ELR (cell line): ENCODE data around the gene SIT1.
"Not testable (repeated sequence)": the region's sequence is repeated elsewhere in the genome, so short reads cannot be mapped to it uniquely, and the experiment has no call there.

Experiments
- DNase-seq: peaks from one replicate; pipeline ENCODE4 v3.0.0-alpha.2; 2015; ENCODE audit warnings: low read depth

Gene SIT1

GRCh38 chr9:35636877-35637246, 13.9 kb downstream of the SIT1 start:
- DNase-seq: not testable (repeated sequence)

GRCh38 chr9:35636135-35636876, 14.4 kb downstream of the SIT1 start:
- DNase-seq: no peak

GRCh38 chr9:35635730-35636129, 15.0 kb downstream of the SIT1 start:
- no peak for DNase-seq

- DNase-seq: no peak
Observed at GRCh38 chr9:35629597-35629996, 21.1 kb downstream of the SIT1 start.

GRCh38 chr9:35628389-35628991, 22.2 kb downstream of the SIT1 start:
- no peak for DNase-seq

- DNase-seq: no peak
Observed at GRCh38 chr9:35627575-35627974, 23.2 kb downstream of the SIT1 start.

- no peak for DNase-seq
Observed at GRCh38 chr9:35619800-35620158, 31.0 kb downstream of the SIT1 start.

- DNase-seq: no peak
Observed at GRCh38 chr9:35618854-35619799, 31.6 kb downstream of the SIT1 start.

GRCh38 chr9:35618325-35618727, 32.4 kb downstream of the SIT1 start, which contains the start of gene CD72:
CD72 (minus strand) TSS chr9:35618413; CDS start chr9:35618303, 110 bp downstream.
- no peak for DNase-seq

- DNase-seq: no peak
Observed at GRCh38 chr9:35617548-35617947, 33.2 kb downstream of the SIT1 start.

GRCh38 chr9:35616681-35617459, 33.9 kb downstream of the SIT1 start:
- peak; percentile 55 for DNase-seq

- no peak for DNase-seq
Observed at GRCh38 chr9:35615981-35616680, 34.6 kb downstream of the SIT1 start.

GRCh38 chr9:35612843-35613242, 37.9 kb downstream of the SIT1 start:
- DNase-seq: no peak

GRCh38 chr9:35612066-35612465, 38.7 kb downstream of the SIT1 start:
- DNase-seq: not testable (repeated sequence)

GRCh38 chr9:35611230-35611797, 39.4 kb downstream of the SIT1 start:
- peak; percentile 58 for DNase-seq

GRCh38 chr9:35609820-35610163, 40.9 kb downstream of the SIT1 start:
- DNase-seq: no peak

GRCh38 chr9:35609001-35609819, 41.5 kb downstream of the SIT1 start:
- DNase-seq: no peak

- DNase-seq: no peak
Observed at GRCh38 chr9:35608221-35608620, 42.5 kb downstream of the SIT1 start.

- DNase-seq: no peak
Observed at GRCh38 chr9:35606726-35607125, 44.0 kb downstream of the SIT1 start.

- peak; percentile 22 for DNase-seq
Observed at GRCh38 chr9:35606138-35606504, 44.6 kb downstream of the SIT1 start.
